Thoracic aorta (tissue), 2 donors: ENCODE data around the gene RBM33. TPM values are rescaled to one million over a fixed set of nuclear protein-coding genes. Genes with fewer than 3 reads are reported as not detected.

Experiments
- ATAC-seq: fragments of 150-250 bp; one replicate; pipeline ENCODE4 v1.8.0; 2017; ENCODE audit warnings: low read depth; ENCODE audit not compliant: insufficient number of reproducible peaks, low FRiP score
- DNase-seq: peaks from one replicate; pipeline ENCODE4 v3.0.0-alpha.2; 2020; ENCODE audit warnings: low spot score
- H3K27ac ChIP-seq, 2 donors: fragments of 200-600 bp; sonication (generic); 1 replicate in 1 of 2; 2 replicates in 1 of 2; pipeline ENCODE4 v1.5.1; 2016; ENCODE audit warnings: mild to moderate bottlenecking in 2 of 2, moderate library complexity in 2 of 2
- H3K27me3 ChIP-seq: fragments of 200-600 bp; sonication (generic); replicated peaks from 2 replicates; pipeline ENCODE4 v1.6.0; 2016; ENCODE audit warnings: mild to moderate bottlenecking; ENCODE audit not compliant: insufficient read depth
- H3K36me3 ChIP-seq: fragments of 200-600 bp; sonication (generic); one replicate; pipeline ENCODE4 v1.5.1; 2016
- H3K4me1 ChIP-seq, 2 donors: fragments of 200-600 bp; sonication (generic); 1 replicate in 1 of 2; 2 replicates in 1 of 2; pipeline versions ENCODE4 v1.5.1 to v1.6.0; 2016; ENCODE audit warnings: low read depth in 2 of 2, mild to moderate bottlenecking in 1 of 2; ENCODE audit not compliant: control insufficient read depth in 1 of 2
- H3K4me3 ChIP-seq: fragments of 200-600 bp; sonication (generic); 2 replicates; pipeline ENCODE4 v1.5.1; 2016; ENCODE audit warnings: mild to moderate bottlenecking
- H3K9me3 ChIP-seq: fragments of 200-600 bp; sonication (generic); 2 replicates; pipeline ENCODE4 v1.5.1; 2016
- CTCF ChIP-seq: fragments of 200-600 bp; sonication (generic); IDR thresholded peaks from one replicate; pipeline ENCODE4 v1.5.1; 2019; ENCODE audit warnings: antibody characterized with exemption
- total RNA-seq, 2 donors: library from RNA; depleted of rRNA; stranded (reverse); fragments of >200 nt; gene quantifications; one replicate each; pipeline versions ENCODE4 v1.1.0 to v1.2.3, GENCODE V29; 2016

Gene RBM33
- total RNA-seq, 2 donors from 2014 or later = 64.6 to 80.3 TPM

- no peaks in the 10 kb centered on the region for H3K9me3 ChIP-seq
- H3K4me1 ChIP-seq = peaks cover 0 to 10% of the 10 kb centered on the region in 2 donors
- H3K36me3 ChIP-seq = no peaks in the 10 kb centered on the region
- no peak for TF ChIP-seq CTCF
- no peak overlapping the region for H3K4me3 ChIP-seq
- no peak for DNase-seq
- no peak for ATAC-seq
- no peaks in the 10 kb centered on the region for H3K27me3 ChIP-seq
- H3K27ac ChIP-seq = no peak overlapping the region
These were observed 87.4 kb downstream of the RBM33 start for GRCh38 chr7:155731871-155732270.

GRCh38 chr7:155732286-155732685 lies 87.8 kb downstream of the RBM33 start:
- no peak for DNase-seq
- H3K36me3 ChIP-seq = no peaks in the 10 kb centered on the region
- no peak overlapping the region for H3K4me3 ChIP-seq
- no peaks in the 10 kb centered on the region for H3K27me3 ChIP-seq
- TF ChIP-seq CTCF = no peak
- H3K4me1 ChIP-seq = peaks cover 0 to 10% of the 10 kb centered on the region in 2 donors
- no peak for ATAC-seq
- H3K27ac ChIP-seq = no peak overlapping the region
- H3K9me3 ChIP-seq = no peaks in the 10 kb centered on the region

DNA sequence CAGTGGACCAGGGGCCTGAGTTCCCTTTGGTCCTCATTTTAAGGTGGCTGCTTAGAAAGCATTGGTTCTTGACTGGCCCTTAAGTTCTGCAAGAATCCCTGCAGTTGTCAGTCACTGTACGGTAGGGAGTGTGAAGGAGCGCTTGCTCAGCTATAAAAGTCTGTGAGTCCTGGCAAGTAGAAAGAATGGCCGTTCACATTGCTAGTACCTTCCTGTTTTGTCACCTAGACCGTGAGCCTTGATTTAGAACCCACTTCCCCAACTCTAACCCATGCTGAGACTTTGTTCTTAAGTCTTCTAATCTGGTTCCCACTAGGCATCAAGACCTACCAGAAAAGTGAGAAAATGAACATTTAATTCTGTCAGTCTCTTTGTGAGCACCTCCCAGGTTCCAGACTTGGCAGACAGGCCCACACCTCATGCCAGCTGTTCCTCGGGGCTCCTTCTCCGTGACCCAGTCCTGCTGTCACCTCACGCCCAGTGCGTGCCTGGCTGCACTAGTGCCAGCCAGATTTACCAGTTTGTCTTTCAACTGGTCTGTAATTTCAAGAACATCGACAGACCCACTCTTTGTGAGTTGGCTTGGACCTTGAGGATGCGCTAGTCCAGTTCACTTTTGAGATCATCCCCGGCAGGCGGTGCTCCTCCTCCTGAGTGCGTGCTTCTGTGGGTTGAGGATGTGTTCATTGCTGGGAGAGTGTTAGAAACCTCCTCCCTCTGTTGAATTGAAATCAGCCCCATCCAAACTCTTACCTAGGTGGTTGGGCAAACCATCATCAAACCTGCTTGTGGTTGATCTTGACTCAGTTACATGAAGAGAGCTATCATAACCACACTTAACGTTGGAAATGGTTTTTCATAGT lies 89.4 kb downstream of the RBM33 start:
- ATAC-seq (no peak), DNase-seq (no peak)
- no peak for TF ChIP-seq CTCF
- Histone ChIP-seq H3K9me3 (no peaks in the 10 kb centered on the region), H3K4me1 (peaks cover 0 to 10% of the 10 kb centered on the region in 2 donors), H3K27ac (no peak overlapping the region), H3K4me3 (no peak overlapping the region), H3K36me3 (peaks cover 9% of the 10 kb centered on the region), H3K27me3 (no peaks in the 10 kb centered on the region)

- no peak overlapping the region for H3K27ac ChIP-seq
- TF ChIP-seq CTCF = no peak
These were observed 90.0 kb downstream of the RBM33 start for GRCh38 chr7:155734445-155734809.

GRCh38 chr7:155735442-155736115 lies 91.1 kb downstream of the RBM33 start:
- H3K4me1 ChIP-seq = no peaks in the 10 kb centered on the region
- no peaks in the 10 kb centered on the region for H3K27me3 ChIP-seq
- ATAC-seq (no peak), DNase-seq (no peak)
- H3K36me3 ChIP-seq = peaks cover 22% of the 10 kb centered on the region
- no peak for TF ChIP-seq CTCF
- no peaks in the 10 kb centered on the region for H3K9me3 ChIP-seq
- no peak overlapping the region for H3K27ac ChIP-seq
- H3K4me3 ChIP-seq = no peak overlapping the region

More at GRCh38 chr7:155734445-155734809, 90.0 kb downstream of the RBM33 start:
- H3K36me3 ChIP-seq = peaks cover 13% of the 10 kb centered on the region
- H3K27me3 ChIP-seq = no peaks in the 10 kb centered on the region
- DNase-seq = no peak
- no peak for ATAC-seq
- peaks cover 0 to 5% of the 10 kb centered on the region in 2 donors for H3K4me1 ChIP-seq
- H3K9me3 ChIP-seq = no peaks in the 10 kb centered on the region
- no peak overlapping the region for H3K4me3 ChIP-seq
